Gastroesophageal sphincter (tissue), 4 donors: ENCODE measurements around the gene SNAI1. TPM values are rescaled to one million over a fixed set of nuclear protein-coding genes. Genes with fewer than 3 reads are reported as not detected.

Experiments
- ATAC-seq: fragments of 150-250 bp; one replicate; pipeline ENCODE4 v1.9.1; 2016; ENCODE audit warnings: mild to moderate bottlenecking, moderate library complexity
- H3K27ac ChIP-seq, 4 donors: fragments of 200-600 bp; sonication (generic) in 3 of 4; 1 replicate in 3 of 4; 2 replicates in 1 of 4; pipeline ENCODE4 v1.5.1; 2016 to 2019
- H3K27me3 ChIP-seq: fragments of 200-600 bp; sonication (generic); one replicate; pipeline ENCODE4 v1.5.1; 2019
- H3K36me3 ChIP-seq, 2 donors: fragments of 200-600 bp; sonication (generic); one replicate each; pipeline ENCODE4 v1.5.1; 2019; ENCODE audit warnings: control low read depth in 1 of 2
- H3K4me1 ChIP-seq, 3 donors: fragments of 200-600 bp; sonication (generic); 1 replicate in 2 of 3; 2 replicates in 1 of 3; pipeline ENCODE4 v1.5.1; 2016 to 2019; ENCODE audit warnings: control low read depth in 2 of 3
- H3K4me3 ChIP-seq, 2 donors: fragments of 200-600 bp; sonication (generic); one replicate each; pipeline ENCODE4 v1.5.1; 2019; ENCODE audit warnings: mild to moderate bottlenecking in 1 of 2, moderate library complexity in 1 of 2
- H3K9me3 ChIP-seq, 3 donors: fragments of 200-600 bp; sonication (generic); one replicate each; pipeline ENCODE4 v1.5.1; 2017 to 2019; ENCODE audit warnings: control low read depth in 2 of 3
- CTCF ChIP-seq, 4 experiments: fragments of 200-600 bp in 2 of 4; fragments of 450-650 bp in 2 of 4; sonication (generic) in 1 of 4; IDR thresholded peaks; one replicate each; pipeline ENCODE4 v1.5.1; 2017 to 2019; ENCODE audit warnings: antibody characterized with exemption in 4 of 4, mild to moderate bottlenecking in 2 of 4, moderate library complexity in 2 of 4
- EP300 ChIP-seq: sonication (generic); formaldehyde crosslinking; IDR thresholded peaks from one replicate; pipeline ENCODE4 v1.6.1; 2017; ENCODE audit warnings: antibody characterized with exemption, mild to moderate bottlenecking
- POLR2A ChIP-seq, 2 donors: fragments of 450-650 bp; IDR thresholded peaks; one replicate each; pipeline ENCODE4 v1.6.1; 2017; ENCODE audit warnings: antibody characterized with exemption in 2 of 2, mild to moderate bottlenecking in 2 of 2, moderate library complexity in 1 of 2
- POLR2AphosphoS5 ChIP-seq: sonication (generic); formaldehyde crosslinking; IDR thresholded peaks from one replicate; pipeline ENCODE4 v1.6.1; 2017; ENCODE audit warnings: antibody characterized with exemption
- WGBS, 2 donors: methylation state at CpG; one replicate each; pipeline ENCODE4 v1.1.5; 2018; ENCODE audit warnings: low coverage in 1 of 2; 5-methylcytosine and 5-hydroxymethylcytosine counted together
- total RNA-seq, 4 donors: library from RNA; depleted of rRNA; stranded (reverse); fragments of >200 nt; gene quantifications; one replicate each; pipeline ENCODE4 v1.1.0, GENCODE V29; 2016

Gene SNAI1
- total RNA-seq, 4 donors from 2014 or later: 0.79 to 2.6 (median 1.2) TPM

GRCh38 chr20:49983848-49984408, 1.1 kb downstream of the SNAI1 start:
- peaks cover 0 to 8% of the 10 kb centered on the region in 2 donors for H3K36me3 ChIP-seq
- ATAC-seq: no peak
- H3K9me3 ChIP-seq: no peaks in the 10 kb centered on the region
- no peaks in the 10 kb centered on the region for H3K27me3 ChIP-seq
- 58 to 80% methylated on average over 1 to 7 of the region's 18 CpGs for WGBS, 2 donors
- H3K27ac ChIP-seq: peak overlapping the region in 3 of 4 donors; percentile 65 to 80 (median 70)
- peaks cover 0 to 84% (median 30%) of the 10 kb centered on the region in 3 donors for H3K4me1 ChIP-seq
- TF ChIP-seq POLR2A (IDR thresholded peaks at IDR 0.05) (no peak), CTCF (IDR thresholded peaks at IDR 0.05) (no peak), EP300 (no peak), POLR2AphosphoS5 (no peak)
- H3K4me3 ChIP-seq: peak overlapping the region in 1 of 2 donors; percentile 59

GRCh38 chr20:49984426-49985153, 1.8 kb downstream of the SNAI1 start:
- Histone ChIP-seq H3K4me1 (peaks cover 0 to 85% (median 32%) of the 10 kb centered on the region in 3 donors), H3K27ac (peak overlapping the region in 3 of 4 donors; percentile 12 to 80 (median 70)), H3K9me3 (no peaks in the 10 kb centered on the region), H3K4me3 (peak overlapping the region in 1 of 2 donors; percentile 59), H3K27me3 (no peaks in the 10 kb centered on the region), H3K36me3 (peaks cover 0 to 8% of the 10 kb centered on the region in 2 donors)
- TF ChIP-seq POLR2AphosphoS5: no peak
- no peak for TF ChIP-seq EP300
- TF ChIP-seq CTCF (IDR thresholded peaks at IDR 0.05): no peak
- no peak for TF ChIP-seq POLR2A (IDR thresholded peaks at IDR 0.05)
- 71 to 80% methylated on average over 1 to 10 of the region's 13 CpGs for WGBS, 2 donors
- ATAC-seq: no peak

DNA sequence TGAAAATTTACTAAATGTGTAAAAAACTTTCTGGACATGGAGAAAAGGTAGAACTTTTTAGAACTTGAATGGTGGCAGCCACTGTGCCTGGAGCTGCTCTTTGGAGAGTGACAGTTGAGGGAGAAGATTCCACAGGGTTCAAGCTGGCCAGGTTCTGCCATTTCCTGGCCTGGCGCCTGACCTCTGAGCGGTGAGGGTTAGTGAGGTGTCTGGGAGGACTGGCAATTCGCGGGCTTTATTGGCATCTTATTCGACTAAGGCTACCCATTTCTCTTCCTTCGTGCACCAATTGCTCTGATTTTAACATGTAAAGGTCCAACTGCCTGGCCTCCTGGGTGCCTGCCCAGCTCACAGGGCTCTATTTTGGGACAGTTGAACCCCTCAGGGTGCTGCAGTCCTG, 2.4 kb downstream of the SNAI1 start:
- WGBS, 2 donors: 88% methylated on average over 6 of the region's 6 CpGs; no CpG with 5 or more reads in 1 of the 2 donors
- no peaks in the 10 kb centered on the region for H3K27me3 ChIP-seq
- peaks cover 0 to 91% (median 36%) of the 10 kb centered on the region in 3 donors for H3K4me1 ChIP-seq
- no peak for ATAC-seq
- H3K36me3 ChIP-seq: peaks cover 0 to 8% of the 10 kb centered on the region in 2 donors
- H3K27ac ChIP-seq: peak overlapping the region in 2 of 4 donors; percentile 6 to 18
- H3K9me3 ChIP-seq: no peaks in the 10 kb centered on the region
- H3K4me3 ChIP-seq: peak overlapping the region in 1 of 2 donors; percentile 59
- TF ChIP-seq CTCF (IDR thresholded peaks at IDR 0.05) (no peak), EP300 (no peak), POLR2A (IDR thresholded peaks at IDR 0.05) (no peak), POLR2AphosphoS5 (no peak)

DNA sequence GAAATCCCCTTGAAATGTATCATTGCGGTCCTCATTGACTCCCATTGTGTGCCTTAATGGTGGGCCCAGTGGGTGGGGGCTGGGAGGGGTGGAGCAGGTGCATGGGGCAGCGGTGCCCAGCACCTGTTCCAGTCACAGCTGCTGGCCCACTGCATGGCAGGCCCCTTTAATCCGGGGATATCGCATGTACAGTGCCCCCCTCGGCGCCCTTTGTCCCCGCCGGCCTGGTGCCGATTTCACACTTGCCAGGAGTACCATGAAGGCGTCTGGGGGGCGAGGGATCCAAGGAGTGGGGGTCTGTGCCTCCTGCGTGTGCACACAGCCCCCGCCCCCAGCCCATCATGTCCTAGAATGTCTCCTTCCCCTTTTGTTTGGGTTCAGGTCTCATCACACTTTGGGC, 2.8 kb downstream of the SNAI1 start:
- H3K9me3 ChIP-seq: no peaks in the 10 kb centered on the region
- no peaks in the 10 kb centered on the region for H3K27me3 ChIP-seq
- H3K27ac ChIP-seq: peak overlapping the region in 1 of 4 donors; percentile 18
- peaks cover 0 to 8% of the 10 kb centered on the region in 2 donors for H3K36me3 ChIP-seq
- peak overlapping the region in 1 of 2 donors; percentile 59 for H3K4me3 ChIP-seq
- no peak for TF ChIP-seq POLR2AphosphoS5
- TF ChIP-seq POLR2A (IDR thresholded peaks at IDR 0.05): no peak
- ATAC-seq: no peak
- peaks cover 0 to 95% (median 40%) of the 10 kb centered on the region in 3 donors for H3K4me1 ChIP-seq
- WGBS, 2 donors: 80 to 100% methylated on average over 1 of the region's 13 CpGs

- no peak for ATAC-seq
- Histone ChIP-seq H3K4me1 (peaks cover 0 to 98% (median 42%) of the 10 kb centered on the region in 3 donors), H3K4me3 (peak overlapping the region in 1 of 2 donors; percentile 59), H3K27ac (no peak overlapping the region), H3K9me3 (no peaks in the 10 kb centered on the region), H3K36me3 (peaks cover 0 to 8% of the 10 kb centered on the region in 2 donors), H3K27me3 (no peaks in the 10 kb centered on the region)
- 100% methylated on average over 2 of the region's 4 CpGs; no CpG with 5 or more reads in 1 of the 2 donors for WGBS, 2 donors
- TF ChIP-seq POLR2A (IDR thresholded peaks at IDR 0.05) (no peak), EP300 (no peak), POLR2AphosphoS5 (no peak), CTCF (IDR thresholded peaks at IDR 0.05) (no peak)
Measured at GRCh38 chr20:49986049-49986448, 3.3 kb downstream of the SNAI1 start.
